ENCODE measurements around the gene CHST6. TPM values are rescaled to one million over a fixed set of nuclear protein-coding genes. Genes with fewer than 3 reads are reported as not detected.
"Not testable (repeated sequence)": the region's sequence is repeated elsewhere in the genome, so short reads cannot be mapped to it uniquely, and the experiment has no call there.

The CHST6 gene
- polyA plus RNA-seq, 4 donors, result 0.26 to 1.3 (median 1.2) TPM

DNA sequence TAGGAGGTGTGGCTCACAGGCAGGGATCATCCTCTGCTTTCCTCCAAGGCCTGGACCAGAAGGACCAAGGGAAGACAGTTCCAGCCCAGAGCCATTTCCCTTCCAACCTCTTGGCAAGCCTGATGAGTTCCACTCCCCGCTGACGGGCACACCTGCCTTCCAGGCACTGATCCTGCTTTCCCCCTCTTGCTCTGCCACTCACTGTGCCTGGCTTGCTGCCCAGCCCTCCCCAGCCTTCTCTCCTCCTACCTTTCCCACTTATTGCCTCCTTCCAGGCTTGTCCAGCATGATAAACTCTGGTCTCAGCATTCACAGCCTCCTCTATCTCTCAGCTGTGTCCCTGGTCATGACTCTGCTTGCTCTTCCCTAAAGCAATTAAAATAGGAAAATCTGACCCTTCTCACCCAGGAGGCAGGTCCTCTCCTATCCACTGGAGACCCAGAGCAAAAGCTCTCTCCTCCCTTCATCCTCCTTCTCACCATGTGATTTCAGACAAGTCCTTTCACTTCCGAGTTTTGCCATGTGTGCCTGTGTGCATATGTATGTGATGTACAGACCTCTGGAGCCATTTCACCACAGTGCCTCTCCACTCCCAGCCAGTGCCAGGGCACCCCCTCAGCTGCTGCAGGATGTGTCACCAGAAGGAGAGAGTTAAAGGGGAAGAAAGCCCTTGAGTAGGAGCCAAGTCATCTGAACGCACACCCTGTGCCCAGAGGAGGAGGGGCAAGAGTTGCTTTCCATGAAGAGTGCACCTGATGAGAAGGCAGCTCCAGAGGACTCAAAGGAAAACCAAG is 17.4 kb downstream of the CHST6 start:
- DNase-seq (ENCODE audit: low read depth in 4 of 4, low spot score in 3 of 4), result no peak

DNA sequence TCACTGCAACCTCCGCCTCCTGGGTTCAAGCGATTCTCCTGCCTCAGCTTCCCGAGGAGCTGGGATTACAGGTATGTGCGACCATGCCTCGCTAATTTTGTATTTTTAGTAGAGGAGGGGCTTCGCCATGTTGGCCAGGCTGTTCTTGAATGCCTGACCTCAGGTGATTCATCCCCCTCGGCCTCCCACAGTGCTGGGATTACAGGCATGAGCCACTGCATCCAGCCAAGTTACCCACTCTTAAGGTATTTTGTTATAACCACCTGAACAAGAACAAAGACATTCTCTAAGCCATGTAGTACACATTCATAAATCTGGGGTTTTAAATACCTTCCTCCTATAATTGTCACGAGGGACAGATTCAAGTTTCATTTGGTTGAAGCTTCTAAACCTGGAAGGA is 18.4 kb downstream of the CHST6 start:
- DNase-seq (ENCODE audit: low read depth in 4 of 4, low spot score in 3 of 4), result no peak

- DNase-seq (ENCODE audit: low read depth in 4 of 4, low spot score in 3 of 4), result no peak
Measured at GRCh38 chr16:75475420-75475847, 19.8 kb downstream of the CHST6 start.

GRCh38 chr16:75472908-75473877 is 22.0 kb downstream of the CHST6 start:
- no peak for DNase-seq (ENCODE audit: low read depth in 4 of 4, low spot score in 3 of 4)

DNA sequence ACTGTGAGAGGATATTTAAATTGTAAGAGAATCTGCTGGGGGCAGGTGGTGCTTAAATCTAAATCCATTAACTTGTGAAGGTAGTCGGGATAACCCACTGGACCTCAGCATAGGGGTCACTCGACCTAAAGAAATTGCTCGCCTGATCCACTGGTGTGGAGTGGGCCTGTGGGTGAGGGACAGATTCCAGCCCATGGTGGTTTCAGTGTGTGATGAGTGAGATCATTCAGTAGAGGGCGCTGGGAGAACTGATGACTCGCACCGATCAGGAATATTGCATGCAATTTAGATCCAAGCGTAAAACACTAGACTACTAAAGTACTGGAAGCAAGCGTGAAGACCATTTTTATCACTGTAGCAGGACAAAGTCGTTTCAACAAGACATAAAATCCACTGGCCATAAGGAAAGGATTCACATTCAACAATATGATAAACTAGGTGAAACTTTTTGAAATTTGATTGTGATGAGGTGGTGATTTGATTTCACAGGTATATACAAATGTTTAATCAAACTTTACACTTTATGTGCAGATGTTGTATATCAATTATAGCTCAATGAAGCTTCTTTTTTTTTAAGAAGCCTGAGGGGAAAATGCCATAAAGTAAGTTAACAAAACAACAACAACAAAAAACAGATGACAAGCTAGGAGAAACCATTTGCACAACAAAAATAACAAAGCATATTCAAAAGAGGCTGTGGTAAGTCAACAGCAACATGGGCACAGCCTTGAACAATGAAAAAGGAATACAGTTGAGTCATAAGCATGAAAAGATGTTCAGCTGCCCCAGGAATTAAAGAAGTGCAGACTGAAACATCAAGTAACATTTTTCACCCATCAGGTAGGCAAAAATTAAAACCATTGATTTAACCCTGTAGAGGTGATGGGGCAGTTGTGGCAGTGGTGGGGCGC is 23.3 kb downstream of the CHST6 start:
- DNase-seq (ENCODE audit: low read depth in 4 of 4, low spot score in 3 of 4), result no peak

DNA sequence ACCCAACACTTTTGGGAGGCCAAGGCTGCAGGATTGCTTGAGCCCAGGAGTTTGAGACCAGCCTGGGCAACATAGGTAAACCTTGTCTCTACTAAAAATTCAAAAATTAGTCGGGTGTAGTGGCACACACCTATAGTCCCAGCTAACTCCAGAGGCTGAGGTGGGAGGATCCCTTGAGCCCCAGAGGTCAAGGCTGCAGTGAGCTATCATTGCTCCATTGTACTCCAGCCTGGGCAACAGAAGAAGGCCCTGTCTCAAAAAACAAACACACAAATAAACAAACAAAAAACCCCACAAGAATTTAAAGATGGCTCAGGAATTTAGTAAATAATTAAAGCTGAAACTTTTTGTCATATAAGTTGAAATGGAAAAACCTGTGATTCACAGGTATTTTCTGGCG is 28.5 kb downstream of the CHST6 start:
- no peak for DNase-seq (ENCODE audit: low read depth in 4 of 4, low spot score in 3 of 4)

- peak; percentile 97 to 98 (median 98) for DNase-seq (ENCODE audit: low read depth in 4 of 4, low spot score in 3 of 4)
Measured at GRCh38 chr16:75464122-75464918, 30.9 kb downstream of the CHST6 start, which contains the start of gene TMEM170A. Gene TMEM170A (minus strand): TSS chr16:75464689. CDS start chr16:75464600, 89 bp downstream.

DNA sequence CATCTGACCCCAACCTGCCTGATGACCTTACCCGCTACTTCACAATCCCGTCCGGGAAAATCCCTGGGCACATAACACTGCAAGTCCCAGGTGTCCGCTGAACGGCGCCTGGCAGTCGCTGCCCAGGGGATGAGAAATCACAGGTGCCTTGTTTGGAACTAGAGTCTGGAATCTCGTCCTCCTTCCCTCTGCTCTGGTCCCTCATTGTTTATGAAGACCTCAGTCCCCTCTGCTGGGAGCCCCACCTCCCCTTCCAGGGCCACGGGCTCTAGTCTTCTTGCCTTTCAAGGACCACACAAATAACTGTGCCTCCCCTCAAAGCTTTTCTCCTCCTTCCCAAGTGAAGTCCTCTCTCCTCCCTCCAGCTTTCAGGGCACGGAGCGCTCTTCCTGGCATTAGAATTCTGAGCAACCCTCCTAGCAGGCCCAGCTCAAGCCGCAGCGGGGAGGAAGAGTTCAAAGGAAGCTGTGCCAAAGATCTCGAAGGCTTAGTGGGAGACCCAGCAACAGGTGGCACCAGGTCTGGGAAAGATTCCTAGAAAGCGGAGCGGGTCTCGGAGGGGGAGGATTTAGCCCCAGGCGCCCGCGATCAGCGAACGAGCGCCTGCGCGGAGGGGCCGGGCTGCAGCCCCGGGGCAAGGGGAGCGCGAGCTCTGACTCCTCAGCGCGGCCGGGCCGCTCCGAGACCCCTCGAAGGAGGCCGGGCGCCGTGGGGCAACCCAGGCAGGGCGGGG is 31.7 kb downstream of the CHST6 start:
- DNase-seq (ENCODE audit: low read depth in 4 of 4, low spot score in 3 of 4), result not testable (repeated sequence)

- no peak for DNase-seq (ENCODE audit: low read depth in 4 of 4, low spot score in 3 of 4)
Measured at GRCh38 chr16:75462806-75463205, 32.4 kb downstream of the CHST6 start.

DNA sequence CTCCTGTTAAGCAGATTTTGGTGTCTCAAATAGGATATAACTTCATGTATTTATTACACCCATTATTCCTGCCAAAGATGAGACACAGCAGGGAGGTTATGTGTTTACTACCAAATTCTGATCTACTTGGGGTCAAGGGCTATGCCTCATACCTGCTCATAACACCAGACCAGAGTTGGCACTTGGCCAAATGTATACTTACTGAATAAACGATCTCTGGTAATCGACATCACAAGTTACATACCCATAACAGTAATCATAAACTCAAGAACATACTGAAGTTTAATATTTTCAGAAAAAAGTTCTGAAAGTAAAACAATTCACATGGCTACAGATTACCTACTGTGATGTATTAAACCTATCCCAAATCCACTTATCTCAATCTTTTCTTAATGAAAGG is 33.7 kb downstream of the CHST6 start:
- no peak for DNase-seq (ENCODE audit: low read depth in 4 of 4, low spot score in 3 of 4)

DNA sequence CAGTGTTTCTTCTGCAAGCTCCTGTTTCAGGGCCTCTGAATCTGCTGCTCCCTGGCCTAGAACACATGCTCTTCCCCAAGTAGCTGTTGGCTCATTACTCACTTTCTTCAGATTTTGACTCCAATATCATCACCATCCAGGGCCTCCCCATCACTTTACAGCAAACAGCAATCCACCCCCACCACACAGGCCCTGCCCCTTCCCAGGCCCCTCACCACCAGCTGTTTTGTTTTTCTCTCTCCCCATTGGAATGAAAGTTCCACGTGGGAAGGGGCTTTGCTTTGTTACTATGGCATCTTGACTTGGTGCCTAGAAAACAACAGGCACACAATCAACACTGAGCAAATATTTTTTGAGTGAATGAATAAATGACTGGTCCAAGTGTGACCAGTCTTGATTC is 34.8 kb downstream of the CHST6 start:
- no peak for DNase-seq (ENCODE audit: low read depth in 4 of 4, low spot score in 3 of 4)

GRCh38 chr16:75459691-75460090 is 35.5 kb downstream of the CHST6 start:
- no peak for DNase-seq (ENCODE audit: low read depth in 4 of 4, low spot score in 3 of 4)

- no peak for DNase-seq (ENCODE audit: low read depth in 4 of 4, low spot score in 3 of 4)
Measured at GRCh38 chr16:75458439-75458838, 36.8 kb downstream of the CHST6 start.

GRCh38 chr16:75458029-75458428 is 37.2 kb downstream of the CHST6 start:
- DNase-seq (ENCODE audit: low read depth in 4 of 4, low spot score in 3 of 4), result no peak

- DNase-seq (ENCODE audit: low read depth in 4 of 4, low spot score in 3 of 4), result no peak
Measured at GRCh38 chr16:75457485-75458021, 37.7 kb downstream of the CHST6 start.

DNA sequence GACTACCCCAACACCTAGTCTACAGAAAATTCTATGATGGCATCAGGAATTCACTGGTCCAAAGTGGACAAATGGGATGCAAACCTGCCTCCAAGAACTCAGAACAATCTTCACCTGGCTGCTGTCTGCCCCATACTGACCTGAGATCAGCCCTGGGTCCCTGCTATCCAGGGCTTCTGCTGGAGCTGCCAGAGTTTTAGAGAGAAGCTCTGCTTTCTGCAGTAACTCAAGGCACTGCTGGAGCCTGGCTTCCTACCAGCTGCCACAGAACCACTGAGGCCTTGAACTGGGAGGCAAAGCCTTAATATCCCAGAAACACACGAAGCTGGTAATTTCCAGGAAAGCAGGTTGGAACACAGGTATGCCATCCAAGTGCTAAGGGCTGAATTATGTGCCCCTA is 38.3 kb downstream of the CHST6 start:
- DNase-seq (ENCODE audit: low read depth in 4 of 4, low spot score in 3 of 4), result no peak

DNA sequence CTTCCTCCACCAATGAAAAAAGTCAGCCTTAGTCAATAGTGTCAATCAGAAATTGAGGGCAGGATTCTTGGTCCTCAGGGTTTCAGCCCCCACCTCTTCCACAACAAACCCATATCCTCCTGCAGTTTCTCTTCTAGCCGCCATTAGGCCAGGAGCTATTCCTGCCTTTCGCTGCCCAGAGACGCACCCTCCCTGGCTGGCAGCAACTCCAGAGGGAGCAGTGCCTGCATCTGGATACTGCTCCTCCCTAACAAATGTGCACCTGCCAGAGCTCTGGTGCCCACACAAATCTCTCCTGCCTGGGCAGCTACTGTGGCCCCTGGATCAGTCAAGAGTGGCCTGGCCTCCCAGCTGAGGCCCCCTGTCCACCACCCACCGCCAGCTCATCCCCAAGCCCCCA is 38.8 kb downstream of the CHST6 start:
- not testable (repeated sequence) for DNase-seq (ENCODE audit: low read depth in 4 of 4, low spot score in 3 of 4)

DNA sequence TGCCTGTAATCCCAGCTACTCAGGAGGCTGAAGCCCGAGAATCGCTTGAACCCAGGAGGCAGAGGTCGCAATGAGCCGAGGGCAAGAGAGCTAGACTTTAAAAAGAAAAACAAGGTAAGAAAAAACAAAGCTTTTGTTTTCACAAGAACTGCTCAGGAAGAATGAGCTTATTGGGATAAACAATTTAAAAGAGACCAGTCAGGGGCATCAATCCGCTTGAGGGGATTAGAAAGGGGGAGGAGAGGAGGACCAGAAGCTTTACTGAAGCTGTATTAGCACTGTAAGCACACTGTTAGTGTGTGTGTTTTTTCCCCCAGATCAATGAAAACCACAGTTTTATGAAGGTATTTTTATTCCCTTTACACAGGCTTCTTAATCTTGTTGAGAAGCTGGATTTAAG is 39.6 kb downstream of the CHST6 start:
- DNase-seq (ENCODE audit: low read depth in 4 of 4, low spot score in 3 of 4), result no peak

Data from left renal pelvis (tissue), 4 donors.